Hepatic stellate cell (primary cell): ENCODE measurements around the gene RFC5.
"Not testable (repeated sequence)": the region's sequence is repeated elsewhere in the genome, so short reads cannot be mapped to it uniquely, and the experiment has no call there.

Experiments used
- DNase-seq: peaks from one replicate; pipeline ENCODE4 v3.0.0; 2011; ENCODE audit warnings: low spot score

RFC5 gene

GRCh38 chr12:118015944-118016343, 559 bp upstream of the RFC5 start:
- no peak for DNase-seq

DNA sequence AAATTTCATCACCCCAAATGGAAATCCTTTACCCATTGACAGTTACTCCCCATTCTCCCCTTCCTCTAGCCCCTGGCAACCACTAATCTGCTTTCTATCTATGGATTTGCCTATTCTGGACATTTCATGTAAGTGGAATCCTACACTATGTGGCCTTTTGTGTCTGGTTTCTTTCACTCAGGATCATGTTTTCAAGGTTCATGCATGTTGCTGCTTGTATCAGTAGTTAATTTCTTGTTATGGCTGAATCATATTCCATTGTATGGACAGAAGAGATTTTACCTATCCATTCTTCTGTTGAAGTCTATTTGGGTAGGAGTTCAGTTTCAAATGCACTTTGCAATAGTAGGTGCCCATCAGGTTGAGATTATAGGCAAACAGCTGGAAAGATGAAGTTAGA, 1.4 kb downstream of the RFC5 start:
- DNase-seq, result no peak

GRCh38 chr12:118020036-118020435, 3.5 kb downstream of the RFC5 start:
- no peak for DNase-seq

- DNase-seq, result not testable (repeated sequence)
Observed at GRCh38 chr12:118022097-118022727, 5.7 kb downstream of the RFC5 start.

GRCh38 chr12:118022728-118023109, 6.2 kb downstream of the RFC5 start:
- no peak for DNase-seq

GRCh38 chr12:118023301-118023860, 6.9 kb downstream of the RFC5 start:
- no peak for DNase-seq

GRCh38 chr12:118025168-118025567, 8.7 kb downstream of the RFC5 start:
- no peak for DNase-seq

GRCh38 chr12:118029166-118029565, 12.7 kb downstream of the RFC5 start:
- no peak for DNase-seq

DNA sequence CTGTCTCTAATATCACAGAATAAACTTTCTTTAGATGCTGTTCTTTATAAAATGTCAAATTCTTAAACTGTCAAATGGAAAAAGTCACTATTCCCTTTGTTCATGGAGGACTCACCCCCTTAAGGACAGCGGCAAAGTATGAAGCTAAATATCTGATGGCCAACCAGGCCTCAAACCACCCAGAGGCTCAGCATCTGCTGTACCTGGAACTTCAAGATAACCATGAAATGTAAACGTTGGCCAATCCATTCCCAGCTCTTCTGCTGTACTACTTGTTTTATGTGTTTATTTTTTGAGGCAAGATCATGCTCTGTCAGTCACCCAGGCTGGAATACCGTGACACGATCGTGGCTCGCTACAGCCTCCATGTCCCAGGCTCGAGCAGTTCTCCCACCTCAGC, 15.7 kb downstream of the RFC5 start:
- DNase-seq, result no peak

GRCh38 chr12:118033323-118033722, 16.8 kb downstream of the RFC5 start:
- DNase-seq, result no peak

DNA sequence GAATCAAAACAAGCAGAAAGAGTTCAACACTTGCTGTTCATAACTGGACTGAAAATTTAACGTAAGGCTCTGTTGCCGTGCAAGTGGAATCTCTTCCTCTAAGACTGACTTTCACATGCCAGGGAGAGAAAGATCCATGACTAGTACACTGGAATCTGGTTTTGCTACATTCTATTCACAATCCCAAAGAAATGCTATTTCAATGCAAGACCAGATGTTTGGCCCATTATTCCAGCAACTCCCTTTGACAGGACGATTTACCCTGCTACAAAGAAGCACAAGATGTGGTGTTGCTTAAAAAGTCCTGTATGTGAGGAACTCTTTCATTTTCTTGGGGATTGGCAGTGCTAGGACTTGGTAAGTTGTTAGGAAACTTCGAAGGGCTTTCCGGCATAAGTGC, 17.4 kb downstream of the RFC5 start:
- no peak for DNase-seq

GRCh38 chr12:118034429-118035189, 18.1 kb downstream of the RFC5 start:
- DNase-seq, result peak; percentile 24

DNA sequence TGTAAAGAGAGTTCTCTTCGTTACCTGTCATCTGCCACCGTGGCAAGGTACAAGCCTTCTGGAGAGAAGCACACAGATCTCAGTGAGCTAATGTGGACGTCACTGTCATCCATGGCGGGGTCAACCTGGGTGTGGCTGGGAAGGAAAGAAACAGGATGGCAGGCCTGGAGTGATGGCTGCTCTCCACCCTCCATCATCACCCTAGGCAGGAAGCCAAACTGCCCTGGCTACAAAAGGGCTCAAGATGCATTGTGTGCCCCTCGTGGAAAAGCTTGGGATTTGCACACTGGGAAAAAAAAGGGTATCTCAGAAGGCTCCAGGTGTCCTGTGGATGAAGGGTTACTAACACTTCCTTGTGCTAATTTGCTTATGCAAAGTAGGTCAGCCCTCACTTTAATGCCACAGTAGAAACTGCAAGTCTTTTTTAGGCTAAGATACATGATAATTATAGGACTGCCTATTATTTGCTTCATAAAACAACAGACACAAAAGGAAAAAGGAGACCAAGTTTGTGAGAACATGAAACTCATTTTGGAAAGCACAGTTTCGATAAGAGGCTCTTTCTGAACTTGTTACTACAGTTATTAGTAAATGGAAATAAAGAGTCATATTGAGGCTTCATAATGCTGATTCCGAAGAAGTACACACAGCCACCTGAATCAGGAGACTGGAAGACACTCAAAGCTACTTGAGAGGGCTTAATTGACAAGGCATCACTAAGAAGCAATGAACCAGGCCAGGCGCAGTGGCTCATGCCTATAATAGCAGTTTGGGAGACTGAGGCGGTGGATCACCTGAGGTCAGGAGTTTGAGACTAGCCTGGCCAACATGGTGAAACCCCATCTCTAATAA, 18.9 kb downstream of the RFC5 start:
- DNase-seq, result no peak

GRCh38 chr12:118036672-118037411, 20.3 kb downstream of the RFC5 start:
- DNase-seq, result no peak

- DNase-seq, result no peak
Observed at GRCh38 chr12:118038137-118038536, 21.6 kb downstream of the RFC5 start.

GRCh38 chr12:118042091-118042490, 25.6 kb downstream of the RFC5 start:
- DNase-seq, result no peak

GRCh38 chr12:118044075-118044474, 27.6 kb downstream of the RFC5 start:
- DNase-seq, result no peak

GRCh38 chr12:118044577-118044976, 28.1 kb downstream of the RFC5 start:
- no peak for DNase-seq

GRCh38 chr12:118046430-118046829, 29.9 kb downstream of the RFC5 start:
- DNase-seq, result no peak

DNA sequence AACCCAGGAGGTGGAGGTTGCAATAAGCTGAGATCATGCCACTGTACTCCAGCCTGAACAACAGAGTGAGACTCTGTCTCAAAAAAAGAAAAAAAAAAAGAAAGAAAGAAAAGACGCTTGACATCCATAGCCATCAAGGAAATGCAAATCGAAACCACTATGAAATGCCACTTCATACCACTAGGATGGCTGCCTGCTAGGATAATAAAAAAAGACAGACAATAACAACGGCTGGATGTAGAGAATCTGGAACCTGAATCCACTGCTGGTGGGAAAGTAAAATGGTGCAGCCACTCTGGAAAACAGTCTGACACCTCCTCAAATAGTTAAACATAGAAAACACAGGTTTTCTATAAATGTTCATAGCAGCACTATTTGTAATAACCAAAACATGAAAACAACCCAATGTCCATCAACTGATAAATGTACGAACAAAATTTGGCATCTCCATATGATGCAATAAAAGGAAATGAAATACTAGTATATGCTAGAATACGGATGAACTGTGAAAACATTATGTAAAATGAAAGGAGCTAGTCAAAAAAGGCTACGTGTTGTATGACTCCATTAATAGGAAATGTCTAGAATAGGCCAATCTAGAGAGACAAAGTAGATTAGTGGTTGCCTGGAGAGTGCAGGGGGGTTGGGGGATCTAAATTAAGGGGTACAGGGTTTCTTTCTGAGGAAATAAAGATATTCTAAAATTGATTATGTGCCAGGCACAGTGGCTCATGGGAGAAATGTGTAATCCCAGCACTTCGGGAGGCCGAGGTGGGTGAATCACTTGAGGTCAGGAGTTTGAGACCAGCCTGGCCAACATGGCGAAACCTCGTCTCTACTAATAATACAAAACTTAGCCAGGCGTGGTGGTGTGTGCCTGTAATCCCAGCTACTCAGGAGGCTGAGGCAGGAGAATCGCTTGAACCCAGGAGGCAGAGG, 34.7 kb downstream of the RFC5 start:
- no peak for DNase-seq
